HepG2 (cell line): Measurements from ENCODE around the gene BRAT1. TPM values are rescaled to one million over a fixed set of nuclear protein-coding genes. Genes with fewer than 3 reads are reported as not detected.

ENCODE experiments used
- CAMTA2 ChIP-seq: sonication (generic); formaldehyde crosslinking; IDR thresholded peaks from 2 replicates; pipeline ENCODE4 v1.4.0; 2020; ENCODE audit warnings: mild to moderate bottlenecking, missing genetic modification reagents, borderline replicate concordance
- DMTF1 ChIP-seq: sonication (generic); formaldehyde crosslinking; IDR thresholded peaks from 2 replicates; pipeline ENCODE4 v1.4.0; 2020; ENCODE audit warnings: mild to moderate bottlenecking, missing genetic modification reagents
- ETS1 ChIP-seq: sonication (generic); formaldehyde crosslinking; IDR thresholded peaks from 2 replicates; pipeline ENCODE4 v1.4.0; 2020; ENCODE audit warnings: missing genetic modification reagents
- GMEB1 ChIP-seq: sonication (generic); formaldehyde crosslinking; IDR thresholded peaks from 2 replicates; pipeline ENCODE4 v1.5.1; 2020; ENCODE audit warnings: missing genetic modification reagents, mild to moderate bottlenecking, borderline replicate concordance
- SALL2 ChIP-seq: sonication (generic); formaldehyde crosslinking; IDR thresholded peaks from 2 replicates; pipeline ENCODE4 v1.8.1; 2023; ENCODE audit warnings: mild to moderate bottlenecking, missing genetic modification reagents, inconsistent platforms
- SIN3A ChIP-seq: IDR thresholded peaks from 2 replicates; pipeline ENCODE4 v1.6.1; 2011; ENCODE audit warnings: low read depth, mild to moderate bottlenecking, control low read depth, low read length, borderline replicate concordance
- STAG1 ChIP-seq: sonication (generic); formaldehyde crosslinking; IDR thresholded peaks from 2 replicates; pipeline ENCODE4 v1.4.0; 2020; ENCODE audit warnings: missing genetic modification reagents
- TEAD3 ChIP-seq: optimal IDR thresholded peaks from 2 replicates; pipeline ENCODE3; 2016; ENCODE audit warnings: borderline replicate concordance
- XRCC5 ChIP-seq: fragments of 200-400 bp; formaldehyde crosslinking; optimal IDR thresholded peaks from 2 replicates; pipeline ENCODE3; 2017; ENCODE audit warnings: mild to moderate bottlenecking, low read length
- ZFP41 ChIP-seq: sonication (generic); formaldehyde crosslinking; IDR thresholded peaks from 2 replicates; pipeline ENCODE4 v1.4.0; 2020; ENCODE audit warnings: mild to moderate bottlenecking, missing genetic modification reagents, borderline replicate concordance
- ZNF232 ChIP-seq: sonication (generic); formaldehyde crosslinking; IDR thresholded peaks from 2 replicates; pipeline ENCODE4 v1.4.0; 2020; ENCODE audit warnings: missing genetic modification reagents, borderline replicate concordance
- ZNF431 ChIP-seq: sonication (generic); formaldehyde crosslinking; IDR thresholded peaks from 2 replicates; pipeline ENCODE4 v1.9.0; 2022; ENCODE audit warnings: missing genetic modification reagents, low read depth, mild to moderate bottlenecking, borderline replicate concordance
- ZNF652 ChIP-seq: IDR thresholded peaks from 2 replicates; pipeline ENCODE4 v1.6.1; 2016; ENCODE audit warnings: low read depth, borderline replicate concordance
- ZNF724P ChIP-seq: sonication (generic); formaldehyde crosslinking; IDR thresholded peaks from 2 replicates; pipeline ENCODE4 v1.8.0; 2022; ENCODE audit warnings: missing genetic modification reagents, borderline replicate concordance
- ZNF740 ChIP-seq: sonication (generic); formaldehyde crosslinking; IDR thresholded peaks from 2 replicates; pipeline ENCODE4 v1.4.0; 2020; ENCODE audit warnings: missing genetic modification reagents
- ZNF749 ChIP-seq: sonication (generic); formaldehyde crosslinking; IDR thresholded peaks from 2 replicates; pipeline ENCODE4 v1.8.0; 2022; ENCODE audit warnings: mild to moderate bottlenecking, missing genetic modification reagents, moderate library complexity, borderline replicate concordance
- polyA plus RNA-seq, 8 experiments: library from polyadenylated mRNA; depleted of rRNA in 3 of 8; stranded (reverse) in 7 of 8; unstranded in 1 of 8; fragments of >200 nt; fragmentation: Illumina TruSeq in 4 of 8; extraction: Trizol in 4 of 8; gene quantifications; 2 replicates each; pipeline versions ENCODE4 v1.2.1 to v1.2.3, GENCODE V29; 2011 to 2016; ENCODE audit warnings: low read depth in 4 of 8, missing spikeins in 1 of 8, mixed read lengths in 1 of 8; ENCODE audit not compliant: insufficient read depth in 1 of 8
- total RNA-seq, 5 experiments: library from RNA; depleted of rRNA; stranded (reverse); fragments of >200 nt; fragmentation: Illumina TruSeq; extraction: Trizol; gene quantifications; 2 replicates each; pipeline ENCODE4 v1.2.3, GENCODE V29; 2016; ENCODE audit warnings: low read depth in 1 of 5
- TF ChIP-seq, protein P1 (sequence below): sonication (generic); formaldehyde crosslinking; conservative IDR thresholded peaks from 2 replicates; pipeline ENCODE4 v1.8.1; 2023; ENCODE audit warnings: missing genetic modification reagents
- TF ChIP-seq, protein P2 (sequence below): fragments of 450-650 bp; IDR thresholded peaks from 2 replicates; pipeline ENCODE4 v1.6.1; 2017
- TF ChIP-seq, protein P3 (sequence below): sonication (generic); formaldehyde crosslinking; IDR thresholded peaks from 2 replicates; pipeline ENCODE4 v1.5.0; 2020; ENCODE audit warnings: mild to moderate bottlenecking, low read depth, missing genetic modification reagents, borderline replicate concordance

BRAT1 gene
- total and polyA plus RNA-seq, 2 of the 13 experiments (the other 11 are each of a cell fraction or from before 2014, with no cell fraction given) = 10.2 to 20.3 TPM

GRCh38 chr7:2567679-2568278 is 12.5 kb upstream of the BRAT1 start (continued):
- no peak for TF ChIP-seq DMTF1 (CRISPR knock-in tag)
- TF ChIP-seq, protein P1, sequence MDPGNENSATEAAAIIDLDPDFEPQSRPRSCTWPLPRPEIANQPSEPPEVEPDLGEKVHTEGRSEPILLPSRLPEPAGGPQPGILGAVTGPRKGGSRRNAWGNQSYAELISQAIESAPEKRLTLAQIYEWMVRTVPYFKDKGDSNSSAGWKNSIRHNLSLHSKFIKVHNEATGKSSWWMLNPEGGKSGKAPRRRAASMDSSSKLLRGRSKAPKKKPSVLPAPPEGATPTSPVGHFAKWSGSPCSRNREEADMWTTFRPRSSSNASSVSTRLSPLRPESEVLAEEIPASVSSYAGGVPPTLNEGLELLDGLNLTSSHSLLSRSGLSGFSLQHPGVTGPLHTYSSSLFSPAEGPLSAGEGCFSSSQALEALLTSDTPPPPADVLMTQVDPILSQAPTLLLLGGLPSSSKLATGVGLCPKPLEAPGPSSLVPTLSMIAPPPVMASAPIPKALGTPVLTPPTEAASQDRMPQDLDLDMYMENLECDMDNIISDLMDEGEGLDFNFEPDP (CRISPR knock-in tag) = no peak
- TF ChIP-seq STAG1 (CRISPR knock-in tag) = peak; percentile 91
- TF ChIP-seq, protein P2, sequence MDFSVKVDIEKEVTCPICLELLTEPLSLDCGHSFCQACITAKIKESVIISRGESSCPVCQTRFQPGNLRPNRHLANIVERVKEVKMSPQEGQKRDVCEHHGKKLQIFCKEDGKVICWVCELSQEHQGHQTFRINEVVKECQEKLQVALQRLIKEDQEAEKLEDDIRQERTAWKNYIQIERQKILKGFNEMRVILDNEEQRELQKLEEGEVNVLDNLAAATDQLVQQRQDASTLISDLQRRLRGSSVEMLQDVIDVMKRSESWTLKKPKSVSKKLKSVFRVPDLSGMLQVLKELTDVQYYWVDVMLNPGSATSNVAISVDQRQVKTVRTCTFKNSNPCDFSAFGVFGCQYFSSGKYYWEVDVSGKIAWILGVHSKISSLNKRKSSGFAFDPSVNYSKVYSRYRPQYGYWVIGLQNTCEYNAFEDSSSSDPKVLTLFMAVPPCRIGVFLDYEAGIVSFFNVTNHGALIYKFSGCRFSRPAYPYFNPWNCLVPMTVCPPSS = no peak
- no peak for TF ChIP-seq ZFP41 (CRISPR knock-in tag)
- TF ChIP-seq SALL2 = no peak
- TF ChIP-seq CAMTA2 (CRISPR knock-in tag) = no peak
- TF ChIP-seq ZNF740 (CRISPR knock-in tag) = no peak
- peak; percentile 44 for TF ChIP-seq XRCC5
- TF ChIP-seq, protein P3, sequence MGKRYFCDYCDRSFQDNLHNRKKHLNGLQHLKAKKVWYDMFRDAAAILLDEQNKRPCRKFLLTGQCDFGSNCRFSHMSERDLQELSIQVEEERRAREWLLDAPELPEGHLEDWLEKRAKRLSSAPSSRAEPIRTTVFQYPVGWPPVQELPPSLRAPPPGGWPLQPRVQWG = no peak
- TF ChIP-seq ZNF652 (CRISPR knock-in tag) = no peak
- TF ChIP-seq ZNF232 = no peak
- TF ChIP-seq ZNF724P = 0 out of 2 replicates have a peak, but pooled peaks have one; percentile 10
- no peak for TF ChIP-seq SIN3A
- no peak for TF ChIP-seq ZNF749 (CRISPR knock-in tag)
- no peak for TF ChIP-seq ETS1
- TF ChIP-seq ZNF431 (CRISPR knock-in tag) = no peak
- TF ChIP-seq TEAD3 = no peak
- TF ChIP-seq GMEB1 (CRISPR knock-in tag) = 0 out of 2 replicates have a peak, but pooled peaks have one; percentile 44
